GM12872 (cell line): ENCODE data around the gene FN3KRP.

Experiments
- TF ChIP-seq, protein P1 (sequence below): IDR thresholded peaks from 3 replicates; pipeline ENCODE4 v1.5.1; 2011; ENCODE audit warnings: low read depth, mild to moderate bottlenecking, low read length, moderate library complexity; ENCODE audit not compliant: insufficient read depth

The FN3KRP gene

DNA sequence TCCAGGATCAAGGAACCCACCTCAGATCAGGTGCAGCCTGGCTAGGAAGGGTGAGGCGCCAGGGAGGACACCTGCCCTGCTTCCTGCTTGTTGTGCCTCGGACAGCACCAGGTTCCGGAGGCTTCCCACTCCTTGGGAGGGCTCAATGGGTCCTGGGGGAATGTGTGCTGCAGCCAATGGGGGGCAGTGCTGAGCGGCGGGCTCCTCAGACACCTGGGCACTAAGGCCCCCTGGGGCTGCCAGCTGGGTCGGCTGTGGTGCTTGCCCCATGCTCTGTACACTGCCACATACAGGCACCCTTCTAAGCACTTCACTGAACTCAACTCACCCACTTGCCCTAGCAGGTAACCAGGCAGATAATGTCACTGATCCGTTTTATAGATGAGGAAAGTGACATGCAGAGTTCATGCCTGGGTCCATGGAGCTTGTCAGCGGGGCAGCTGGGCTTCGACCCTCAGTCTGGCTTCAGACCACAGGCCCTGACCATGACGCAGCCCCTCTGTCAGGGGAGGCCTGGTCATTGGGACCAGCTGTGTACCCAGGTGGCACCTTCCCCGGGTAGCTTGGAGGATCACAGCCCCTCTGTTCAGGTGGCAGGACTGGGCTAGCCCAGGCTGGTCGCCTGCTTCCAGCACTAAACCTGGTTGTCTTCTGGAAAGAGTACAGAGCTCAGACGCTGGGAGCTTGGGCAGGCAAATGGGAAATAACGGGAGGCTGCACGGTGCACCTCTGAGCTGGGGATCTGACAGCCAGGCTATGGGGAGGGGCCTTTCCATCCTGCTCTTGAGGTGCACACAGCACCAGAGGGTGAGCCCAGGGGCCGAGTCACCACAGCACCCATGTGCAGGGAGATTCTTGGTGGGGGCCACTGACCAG, 27.1 kb downstream of the FN3KRP start:
- TF ChIP-seq, protein P1, sequence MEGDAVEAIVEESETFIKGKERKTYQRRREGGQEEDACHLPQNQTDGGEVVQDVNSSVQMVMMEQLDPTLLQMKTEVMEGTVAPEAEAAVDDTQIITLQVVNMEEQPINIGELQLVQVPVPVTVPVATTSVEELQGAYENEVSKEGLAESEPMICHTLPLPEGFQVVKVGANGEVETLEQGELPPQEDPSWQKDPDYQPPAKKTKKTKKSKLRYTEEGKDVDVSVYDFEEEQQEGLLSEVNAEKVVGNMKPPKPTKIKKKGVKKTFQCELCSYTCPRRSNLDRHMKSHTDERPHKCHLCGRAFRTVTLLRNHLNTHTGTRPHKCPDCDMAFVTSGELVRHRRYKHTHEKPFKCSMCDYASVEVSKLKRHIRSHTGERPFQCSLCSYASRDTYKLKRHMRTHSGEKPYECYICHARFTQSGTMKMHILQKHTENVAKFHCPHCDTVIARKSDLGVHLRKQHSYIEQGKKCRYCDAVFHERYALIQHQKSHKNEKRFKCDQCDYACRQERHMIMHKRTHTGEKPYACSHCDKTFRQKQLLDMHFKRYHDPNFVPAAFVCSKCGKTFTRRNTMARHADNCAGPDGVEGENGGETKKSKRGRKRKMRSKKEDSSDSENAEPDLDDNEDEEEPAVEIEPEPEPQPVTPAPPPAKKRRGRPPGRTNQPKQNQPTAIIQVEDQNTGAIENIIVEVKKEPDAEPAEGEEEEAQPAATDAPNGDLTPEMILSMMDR: 0 out of 3 replicates have a peak, but pooled peaks have one; percentile 17

DNA sequence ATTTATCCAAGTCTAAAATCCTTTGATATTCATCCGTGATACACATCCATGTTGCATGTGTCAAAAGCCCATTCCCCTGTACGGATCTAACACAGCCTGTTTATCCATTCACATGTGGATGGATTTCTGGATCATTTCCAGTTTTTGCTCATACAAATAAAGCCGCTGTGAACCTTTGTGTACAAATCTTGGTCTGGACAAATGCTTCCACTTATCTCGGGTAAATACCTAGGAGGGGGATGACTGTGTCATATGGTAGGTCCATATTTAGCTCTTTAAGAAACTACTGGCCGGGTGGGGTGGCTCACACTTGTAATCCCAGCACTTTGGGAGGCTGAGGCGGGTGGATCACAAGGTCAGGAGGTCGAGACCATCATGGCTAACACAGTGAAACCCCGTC, 29.0 kb downstream of the FN3KRP start:
- TF ChIP-seq, protein P1: no peak

DNA sequence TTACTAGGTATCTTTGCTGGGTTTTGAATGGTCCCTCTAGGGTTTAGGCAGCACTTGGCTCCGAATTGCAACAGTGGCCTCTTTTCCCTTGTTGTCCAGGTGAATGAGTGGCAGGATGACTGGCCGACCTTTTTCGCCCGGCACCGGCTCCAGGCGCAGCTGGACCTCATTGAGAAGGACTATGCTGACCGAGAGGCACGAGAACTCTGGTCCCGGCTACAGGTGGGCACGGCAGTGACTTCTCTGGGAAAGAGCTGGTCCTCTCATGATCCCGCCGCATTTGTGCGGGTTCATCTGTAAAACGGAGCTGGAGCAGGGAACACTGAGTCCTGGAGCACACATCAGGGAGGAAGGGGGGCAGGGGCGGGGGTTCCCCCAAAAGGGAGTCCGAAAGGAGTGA, 32.2 kb downstream of the FN3KRP start:
- TF ChIP-seq, protein P1: no peak

DNA sequence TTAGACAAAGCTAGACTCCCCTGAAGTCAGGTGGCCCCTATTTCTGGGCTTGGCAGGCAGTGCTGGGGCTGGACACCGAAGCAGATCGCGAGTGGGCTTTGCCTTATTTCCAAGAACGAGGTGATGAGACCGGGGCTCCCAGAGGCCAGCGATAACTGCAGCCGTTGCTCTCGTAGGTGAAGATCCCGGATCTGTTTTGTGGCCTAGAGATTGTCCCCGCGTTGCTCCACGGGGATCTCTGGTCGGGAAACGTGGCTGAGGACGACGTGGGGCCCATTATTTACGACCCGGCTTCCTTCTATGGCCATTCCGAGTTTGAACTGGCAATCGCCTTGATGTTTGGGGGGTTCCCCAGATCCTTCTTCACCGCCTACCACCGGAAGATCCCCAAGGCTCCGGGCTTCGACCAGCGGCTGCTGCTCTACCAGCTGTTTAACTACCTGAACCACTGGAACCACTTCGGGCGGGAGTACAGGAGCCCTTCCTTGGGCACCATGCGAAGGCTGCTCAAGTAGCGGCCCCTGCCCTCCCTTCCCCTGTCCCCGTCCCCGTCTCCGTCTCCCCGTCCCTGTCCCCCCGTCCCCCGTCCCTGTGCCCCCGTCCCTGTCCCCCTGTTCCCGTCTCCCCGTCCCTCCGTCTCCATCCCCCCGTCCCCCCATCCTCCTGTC, 33.9 kb downstream of the FN3KRP start:
- TF ChIP-seq, protein P1: no peak

DNA sequence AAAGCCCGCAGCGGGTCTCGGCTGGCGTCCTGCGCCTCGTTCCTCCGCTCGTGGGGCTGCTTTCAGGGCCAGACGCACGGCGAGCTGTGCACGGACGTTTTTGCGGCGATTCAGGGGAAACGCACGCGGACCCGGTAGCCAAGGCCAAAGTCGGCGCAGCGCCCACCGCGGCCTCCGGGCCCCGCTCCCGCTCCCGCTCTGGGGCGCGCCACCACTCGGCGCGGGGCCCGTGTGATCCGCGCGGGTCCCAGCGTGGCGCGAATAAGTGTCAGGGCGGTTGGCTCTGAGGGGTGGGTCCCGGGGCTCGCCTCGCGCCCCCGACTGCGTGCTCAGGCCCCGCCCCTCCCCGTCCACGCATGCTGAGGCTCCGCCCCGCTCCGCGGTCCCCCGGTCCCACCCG, 34.7 kb downstream of the FN3KRP start:
- TF ChIP-seq, protein P1: peak; percentile 38; the same call in 1 of the 3 replicates

DNA sequence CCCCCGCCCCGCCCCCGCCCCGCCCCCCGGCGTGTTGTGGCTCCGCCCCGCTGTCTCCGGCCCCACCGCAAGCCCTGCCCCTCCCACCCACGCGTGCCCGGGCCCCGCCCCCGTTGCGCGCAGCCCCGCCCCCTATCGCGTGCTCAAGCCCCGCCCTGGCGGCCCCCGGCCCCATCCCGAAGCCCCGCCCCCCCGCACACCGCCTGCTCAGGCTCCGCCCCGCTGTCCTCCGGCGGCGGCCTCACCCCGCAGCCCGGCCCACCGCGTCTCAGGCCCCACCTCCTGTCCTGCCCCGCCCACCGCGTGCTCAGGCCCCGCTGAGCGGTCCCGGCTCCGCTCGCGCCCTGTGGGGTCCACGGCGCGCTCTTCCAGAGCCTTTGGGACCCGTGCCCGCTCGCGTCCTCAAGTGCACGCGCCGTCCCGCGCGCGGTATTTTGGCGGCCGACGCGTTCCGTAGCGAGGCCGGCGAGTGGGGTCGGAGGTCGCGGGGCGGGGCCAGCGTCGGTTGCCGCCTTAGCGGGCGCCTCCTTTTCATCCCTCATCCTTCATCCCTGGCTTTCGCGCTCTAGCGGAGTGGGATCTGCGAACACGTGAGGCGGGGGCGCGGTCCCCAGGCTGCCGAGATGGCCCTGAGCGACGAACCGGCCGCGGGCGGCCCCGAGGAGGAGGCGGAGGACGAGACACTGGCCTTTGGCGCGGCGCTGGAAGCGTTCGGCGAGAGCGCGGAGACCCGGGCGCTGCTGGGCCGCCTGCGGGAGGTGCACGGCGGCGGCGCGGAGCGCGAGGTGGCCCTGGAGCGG, 35.3 kb downstream of the FN3KRP start, which contains the start of gene TBCD:
TSS of gene TBCD (plus strand) at position 495 of the 800 bp plus-strand sequence. CDS start at position 624, 129 bp downstream.
- TF ChIP-seq, protein P1: no peak
